DMS153 treated with DMSO at 0.1 percent for 48 hours (cell line): Measurements from ENCODE around the gene USP35.

Experiments used
- DNase-seq: peaks from one replicate; lab custom pipeline; 2025; ENCODE audit not compliant: unreplicated experiment; lab: John Stamatoyannopoulos, UW

USP35 gene

DNA sequence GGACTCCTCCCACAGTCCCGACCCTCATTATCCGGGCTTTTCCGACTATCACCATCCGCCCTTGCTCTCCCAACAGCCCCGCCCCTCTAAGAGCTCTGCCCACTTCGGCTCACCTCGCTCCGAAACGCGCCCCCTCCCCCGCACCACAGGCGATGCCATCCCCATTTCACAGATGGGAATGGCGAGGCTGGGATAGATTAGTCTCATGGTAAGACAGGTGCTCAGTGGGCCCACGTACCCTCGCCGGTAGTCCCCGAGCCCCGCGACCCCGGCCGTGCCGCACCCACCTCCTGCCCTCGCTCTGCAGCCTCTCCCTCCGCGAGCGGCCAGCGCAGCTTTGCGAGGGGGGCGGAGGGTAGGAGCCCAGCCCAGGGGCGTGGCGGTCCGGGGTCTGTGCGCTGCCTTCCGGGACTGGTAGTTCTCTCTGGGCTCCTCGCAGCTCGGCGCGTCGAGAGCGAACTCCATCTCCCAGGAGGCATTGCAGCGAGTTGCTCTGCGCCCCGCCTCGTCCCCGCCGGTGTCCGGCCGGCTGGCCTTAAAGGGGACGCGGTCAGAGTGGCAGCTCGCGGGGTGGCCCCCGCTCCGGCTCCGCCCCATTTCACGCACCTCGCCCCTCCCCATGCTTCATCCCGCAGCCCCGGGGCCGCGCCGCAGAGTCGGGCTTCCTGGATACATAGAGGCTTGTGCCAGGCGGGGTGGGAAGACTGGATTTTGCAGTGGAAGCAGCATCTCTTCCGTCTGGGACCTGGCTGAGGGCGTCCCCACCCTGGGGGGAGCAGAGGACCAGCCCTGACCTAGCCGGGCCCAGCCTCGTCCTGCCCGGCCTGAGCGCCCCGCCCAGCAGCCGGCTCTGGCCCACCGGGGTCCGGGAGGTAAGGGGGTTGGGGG is at the start of gene USP35, which contains the start of gene KCTD21:
TSS of gene USP35 (plus strand) at position 634 of the 888 bp plus-strand sequence. CDS start 7,327 bp downstream, outside the sequence.
TSS of gene KCTD21 (minus strand) at position 341 of the 888 bp plus-strand sequence. CDS start 14,072 bp downstream, outside the sequence.
- peak; percentile 93 for DNase-seq

DNA sequence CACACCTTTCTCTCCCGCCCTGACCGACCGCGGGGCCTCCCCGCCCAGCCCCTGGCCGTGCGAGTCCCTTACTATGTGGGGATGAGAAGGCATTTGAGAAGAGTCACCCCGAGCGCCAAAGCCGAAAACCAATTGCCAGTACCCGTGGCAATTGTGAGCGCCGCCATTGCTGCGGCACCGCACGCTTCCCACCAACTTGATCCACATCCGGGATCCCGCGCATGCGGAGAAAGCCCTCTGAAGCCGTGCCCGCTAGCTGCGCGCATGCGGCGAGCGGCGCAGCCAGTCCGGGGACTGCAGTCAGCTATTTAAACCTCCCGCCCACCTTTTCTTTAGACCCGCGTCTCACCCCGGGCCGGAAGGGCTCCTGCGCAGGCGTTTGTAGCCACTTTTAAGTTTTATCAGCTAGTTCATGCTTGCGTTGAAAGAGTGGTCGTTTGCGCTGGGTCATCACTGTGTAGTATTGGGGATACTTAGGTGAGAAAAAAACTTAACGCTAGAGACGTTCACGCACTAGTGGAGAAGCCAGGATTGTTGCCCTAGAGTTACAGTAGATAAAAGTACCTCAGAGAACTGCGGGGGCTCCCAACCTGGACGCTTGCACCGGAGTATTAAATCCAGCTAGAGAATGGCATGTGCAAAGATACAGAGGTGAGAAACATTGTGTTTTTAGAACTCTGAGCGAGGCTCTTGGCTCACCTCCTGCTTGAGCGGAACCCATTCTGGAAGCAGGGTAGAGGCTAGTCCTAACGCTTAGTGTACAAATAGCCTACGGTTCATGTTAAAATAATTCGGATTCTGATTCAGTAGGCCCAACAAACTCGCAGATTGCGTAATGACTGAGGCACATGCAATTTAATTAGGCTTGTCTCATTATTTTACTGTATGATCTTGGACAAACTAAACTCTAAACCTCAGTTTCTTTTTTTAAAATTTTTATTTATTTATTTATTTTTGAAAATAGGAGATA is 49.0 kb upstream of the USP35 start, which contains the start of gene ALG8:
TSS of gene ALG8 (minus strand) at position 205 of the 970 bp plus-strand sequence. CDS start at position 167, 38 bp downstream.
- DNase-seq, result peak; percentile 89

DNA sequence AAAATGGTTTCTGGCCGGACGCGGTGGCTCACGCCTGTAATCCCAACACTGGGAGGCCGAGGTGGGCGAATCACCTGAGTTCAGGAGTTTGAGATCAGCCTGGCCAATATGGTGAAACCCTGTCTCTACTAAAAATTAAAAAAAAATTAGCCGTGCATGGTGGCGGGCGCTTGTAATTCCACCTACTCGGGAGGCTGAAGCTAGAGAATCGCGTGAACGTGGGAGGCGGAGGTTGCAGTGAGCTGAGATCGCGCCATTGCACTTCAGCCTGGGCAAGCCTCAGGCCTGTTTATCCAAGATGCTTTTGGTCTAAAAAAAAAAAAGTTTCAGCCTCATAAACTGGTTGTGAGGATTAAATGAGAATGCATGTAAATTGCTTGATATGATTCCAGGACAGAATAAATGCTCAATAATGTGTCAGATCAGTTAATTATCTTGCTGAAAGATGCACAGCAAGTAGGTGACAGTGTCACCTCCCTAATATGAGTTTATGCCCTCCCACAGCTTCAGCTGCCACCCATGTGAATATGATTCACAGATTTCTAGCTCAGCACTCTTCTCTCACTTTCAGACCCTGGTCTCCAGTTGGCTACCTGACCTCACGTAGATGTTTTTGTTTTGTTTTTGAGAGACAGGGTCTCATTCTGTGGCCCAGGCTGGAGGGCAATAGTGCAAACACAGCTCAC is 48.2 kb upstream of the USP35 start:
- no peak for DNase-seq

GRCh38 chr11:78145511-78146025 is 43.2 kb upstream of the USP35 start:
- DNase-seq, result no peak

DNA sequence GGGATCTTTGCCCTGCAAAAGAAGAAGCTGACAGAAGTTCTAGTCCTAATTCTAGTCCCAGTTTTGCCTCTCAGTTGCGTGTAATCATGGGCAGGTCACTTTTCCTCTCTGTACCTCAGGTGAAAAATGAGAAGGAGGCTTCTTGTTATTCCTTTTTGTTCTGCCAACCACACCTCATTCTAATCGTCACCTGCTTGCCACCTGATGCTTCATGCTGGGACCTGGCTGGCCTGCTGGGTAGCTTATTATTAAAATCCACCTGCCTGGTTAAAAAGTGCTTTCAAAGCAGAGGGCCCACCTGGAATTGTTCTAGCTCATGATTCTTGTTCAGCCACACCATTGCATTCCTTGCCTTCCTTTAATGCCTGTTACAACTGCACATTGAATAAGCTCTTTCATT is 40.9 kb upstream of the USP35 start:
- DNase-seq, result no peak

GRCh38 chr11:78149646-78150045 is 39.1 kb upstream of the USP35 start:
- no peak for DNase-seq

DNA sequence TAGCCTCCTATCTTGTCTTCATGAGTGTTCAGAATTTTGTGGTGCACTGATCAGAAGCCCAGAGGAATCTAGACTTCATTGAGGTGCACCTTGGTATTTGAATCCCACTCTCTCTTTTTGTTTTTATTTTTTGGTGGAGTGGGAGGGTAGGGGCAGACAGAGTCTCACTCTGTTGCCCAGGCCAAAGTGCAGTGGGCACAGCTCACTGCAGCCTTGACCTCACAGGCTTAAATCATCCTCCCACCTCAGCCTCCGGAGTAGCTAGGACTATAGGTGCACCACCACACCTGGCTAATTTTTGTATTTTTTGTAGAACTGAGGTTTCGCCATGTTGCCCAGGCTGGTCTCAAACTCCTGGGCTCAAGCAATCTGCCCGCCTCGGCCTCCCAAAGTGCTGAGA is 38.4 kb upstream of the USP35 start:
- DNase-seq, result no peak

DNA sequence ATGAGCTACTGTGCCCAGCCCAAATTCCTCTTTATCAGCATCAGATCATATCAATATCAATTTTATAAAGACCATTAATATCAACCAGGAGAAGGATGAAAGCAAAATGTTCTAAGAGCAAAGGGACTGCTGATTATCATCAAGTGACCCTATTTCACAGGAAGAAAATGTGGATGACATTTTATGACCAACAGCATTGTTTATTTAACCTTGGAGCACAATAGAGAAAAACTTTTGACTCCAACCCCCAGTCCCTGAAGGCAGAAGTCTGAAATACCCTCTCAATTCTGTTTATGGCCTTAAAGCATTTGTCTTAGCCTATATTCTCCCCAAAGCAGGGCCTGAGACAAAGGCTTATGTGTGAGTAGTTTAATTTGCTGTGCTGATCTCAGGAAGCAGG is 38.0 kb upstream of the USP35 start:
- DNase-seq, result no peak

DNA sequence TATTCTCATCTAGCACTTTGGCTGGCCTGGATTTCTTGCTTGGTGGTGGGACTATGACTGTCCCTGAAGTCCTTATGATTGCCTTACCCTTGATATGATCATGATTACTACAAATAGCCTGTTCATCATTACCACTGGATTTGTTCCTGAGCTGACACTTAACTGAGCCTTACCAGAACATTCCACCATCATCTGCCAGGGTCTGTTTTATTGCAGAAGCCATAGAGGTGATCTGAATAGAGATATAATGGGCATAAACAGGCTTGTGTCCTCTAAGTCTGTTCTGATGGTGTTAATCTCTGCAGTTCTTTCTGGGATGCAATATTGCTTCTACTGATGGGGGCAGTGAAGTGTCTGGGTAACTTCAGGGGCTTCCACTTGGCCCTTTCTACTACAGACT is 36.9 kb upstream of the USP35 start:
- no peak for DNase-seq

DNA sequence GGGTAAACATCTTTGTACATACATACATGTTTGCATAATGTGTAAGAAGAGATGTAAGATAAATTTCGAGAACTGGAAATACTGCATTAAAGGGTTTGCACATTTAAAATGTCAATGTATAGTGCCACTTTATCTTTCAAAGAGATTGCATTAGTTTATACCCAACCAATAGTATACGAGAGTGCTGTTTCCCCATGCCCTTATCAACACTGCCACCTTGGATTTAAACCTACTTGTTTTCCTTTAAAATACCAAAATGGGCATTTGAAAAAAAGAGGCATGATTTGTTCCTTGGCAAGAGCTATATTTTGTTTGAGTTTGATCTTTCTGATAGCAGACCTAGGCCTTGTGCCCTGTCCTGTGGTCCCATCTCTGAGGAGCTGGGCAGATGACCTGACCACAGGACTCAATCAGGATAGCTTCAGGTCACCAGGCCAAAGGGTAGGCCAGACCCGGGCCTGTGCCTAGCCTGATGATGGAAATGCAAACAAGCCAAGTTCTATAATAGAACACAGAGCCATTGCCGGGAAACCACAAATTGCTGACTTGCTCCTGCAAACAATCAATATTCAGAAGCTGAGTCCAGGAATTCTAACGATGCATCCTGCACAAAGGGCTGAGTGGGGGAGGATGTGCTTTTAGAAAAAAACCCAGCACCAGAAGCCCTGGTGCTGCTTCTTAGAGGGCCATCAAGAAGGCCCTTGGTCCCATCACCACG is 32.4 kb upstream of the USP35 start:
- no peak for DNase-seq

DNA sequence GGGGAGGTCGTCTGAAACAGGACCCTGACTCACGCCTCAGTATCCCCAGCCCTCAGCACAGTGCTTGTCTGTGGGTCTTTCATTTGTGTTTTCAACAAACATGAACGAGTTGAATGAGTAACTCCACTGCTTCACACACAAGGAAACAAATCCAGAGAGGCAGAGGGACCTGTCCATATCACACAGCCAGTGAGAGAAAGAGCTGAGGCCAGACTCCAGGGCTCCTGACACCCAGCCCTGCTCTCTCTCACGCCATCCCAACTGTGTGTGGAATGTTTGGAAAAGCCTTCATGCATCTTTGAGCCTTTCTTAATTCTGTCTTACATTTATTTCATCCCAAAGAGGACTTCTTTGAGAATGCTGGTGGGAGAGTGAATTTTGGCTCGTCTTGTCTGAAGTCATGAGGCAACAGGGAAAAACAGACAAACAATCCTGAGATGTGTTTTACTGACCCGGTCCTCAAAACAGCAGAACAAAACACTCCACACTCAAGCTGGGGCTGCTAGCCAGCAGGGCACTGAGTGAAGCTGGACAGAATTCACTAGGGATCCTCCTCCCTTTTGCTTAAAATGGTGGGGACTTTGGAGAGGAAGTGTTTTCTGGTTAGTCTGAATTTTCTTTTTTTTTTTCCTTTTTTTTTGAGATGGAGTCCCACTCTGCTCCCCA is 29.6 kb upstream of the USP35 start:
- DNase-seq, result no peak

DNA sequence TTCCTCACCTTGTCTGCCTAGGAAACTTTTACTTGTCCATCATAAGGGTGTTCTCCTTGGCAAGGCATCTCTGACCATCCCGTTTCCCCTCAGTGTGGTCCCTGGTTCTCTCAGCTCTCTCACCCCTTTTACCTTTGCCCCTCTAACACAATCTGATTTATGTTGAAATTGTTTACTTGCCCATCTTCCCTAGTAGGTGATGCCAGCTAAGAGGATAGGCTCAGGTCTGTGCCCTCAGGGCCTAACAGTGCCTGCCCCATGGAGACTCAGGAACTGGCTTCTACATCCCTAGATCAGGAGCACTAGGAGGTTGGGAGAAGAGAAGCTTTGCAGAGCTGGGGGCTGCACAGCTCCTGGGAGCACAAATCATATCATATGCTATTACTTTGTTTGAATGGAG is 28.2 kb upstream of the USP35 start:
- DNase-seq, result no peak

GRCh38 chr11:78161346-78161745 is 27.4 kb upstream of the USP35 start:
- DNase-seq, result no peak

DNA sequence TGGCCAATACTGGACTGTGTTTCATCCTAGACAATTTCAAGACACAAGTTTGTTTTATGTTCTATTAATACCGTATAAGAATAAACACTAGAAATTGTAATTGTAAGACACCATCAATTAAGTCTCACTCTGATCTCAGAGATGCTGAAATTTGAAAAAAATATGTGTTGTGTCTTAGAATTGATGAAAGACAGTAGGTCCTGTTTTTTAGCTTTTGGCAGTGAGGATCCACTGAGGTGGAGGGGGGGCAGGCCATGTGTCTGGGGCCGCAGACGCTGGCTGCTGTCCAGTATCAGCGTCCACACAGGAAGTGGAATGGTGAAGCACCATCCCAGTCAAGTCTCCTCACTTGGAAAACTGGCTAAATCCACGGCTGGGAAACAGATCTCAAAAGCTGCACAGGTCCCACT is 26.8 kb upstream of the USP35 start:
- no peak for DNase-seq

DNA sequence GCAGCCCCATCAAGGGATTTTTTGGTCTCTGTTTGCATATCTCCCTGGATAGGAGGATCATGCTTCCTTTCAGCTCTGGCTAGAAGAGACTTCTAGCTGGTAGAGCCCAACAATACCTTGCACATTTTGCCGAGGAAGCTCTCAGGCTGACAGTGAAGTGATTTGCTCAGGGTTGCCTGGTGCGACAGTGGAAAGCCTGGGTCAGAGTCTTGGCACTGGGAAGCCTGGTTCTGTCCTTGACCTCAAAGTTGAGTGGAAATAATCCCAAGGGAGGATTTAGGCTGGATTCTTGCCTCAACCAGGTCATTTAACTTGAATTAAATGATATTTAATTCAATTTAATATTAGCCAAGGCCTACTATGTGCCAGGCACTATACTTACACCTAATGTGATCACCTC is 24.9 kb upstream of the USP35 start:
- DNase-seq, result no peak

DNA sequence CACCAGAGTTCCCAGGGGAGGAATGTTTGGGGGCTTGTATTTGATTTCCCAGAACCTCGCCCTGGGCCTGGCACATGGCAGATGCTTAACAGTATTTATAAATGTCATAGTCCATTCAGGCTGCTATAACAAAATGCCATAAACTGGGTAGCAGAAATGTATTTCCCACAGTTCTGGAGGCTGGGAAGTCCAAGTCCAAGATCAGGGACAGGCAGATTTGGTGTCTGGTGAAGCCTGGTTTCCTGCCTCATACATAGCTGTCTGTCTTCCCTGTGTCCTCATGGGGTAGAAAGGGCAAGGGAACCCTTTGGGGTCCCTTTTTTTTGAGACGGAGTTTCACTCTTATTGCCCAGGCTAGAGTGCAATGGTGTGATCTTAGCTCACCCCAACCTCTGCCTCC is 24.2 kb upstream of the USP35 start:
- DNase-seq, result no peak

- DNase-seq, result no peak
These were observed 21.8 kb upstream of the USP35 start for GRCh38 chr11:78166855-78167469.

- DNase-seq, result no peak
These were observed 19.9 kb upstream of the USP35 start for GRCh38 chr11:78168539-78169477.
